ENCODE measurements around the gene KRTAP2-4. TPM values are rescaled to one million over a fixed set of nuclear protein-coding genes. Genes with fewer than 3 reads are reported as not detected.
"Not testable (repeated sequence)": the region's sequence is repeated elsewhere in the genome, so short reads cannot be mapped to it uniquely, and the experiment has no call there.

Gene KRTAP2-4
- total and polyA plus RNA-seq, 8 donors = not detected

- peak in 2 of 4 donors; percentile 2 to 28 for DNase-seq
- no peaks in the 10 kb centered on the region for H3K4me1 ChIP-seq
- intact Hi-C loops (cut with DNase I) = no loop called here
These were observed 30.4 kb upstream of the KRTAP2-4 start for GRCh38 chr17:41096055-41096454.

GRCh38 chr17:41088760-41089352, 23.2 kb upstream of the KRTAP2-4 start:
- DNase-seq; H3K27ac ChIP-seq; H3K27me3 ChIP-seq; intact Hi-C loops (cut with DNase I); H3K4me1 ChIP-seq; H3K36me3 ChIP-seq; ATAC-seq; H3K9me3 ChIP-seq; H3K4me3 ChIP-seq: not testable (repeated sequence)

More at GRCh38 chr17:41096055-41096454, 30.4 kb upstream of the KRTAP2-4 start:
- Histone ChIP-seq H3K9me3 (no peaks in the 10 kb centered on the region), H3K36me3 (no peaks in the 10 kb centered on the region), H3K4me3 (no peak overlapping the region), H3K27me3 (peaks cover 0 to 9% of the 10 kb centered on the region in 2 donors), H3K27ac (no peak overlapping the region)
- TF ChIP-seq CTCF (IDR thresholded peaks at IDR 0.05) = no peak
- peak; percentile 31 for ATAC-seq

GRCh38 chr17:41084100-41084856, 18.6 kb upstream of the KRTAP2-4 start, which contains the start of gene KRTAP4-7:
KRTAP4-7 (plus strand) TSS chr17:41084150; CDS start chr17:41084207, 57 bp downstream.
- H3K27me3 ChIP-seq; H3K4me1 ChIP-seq; H3K9me3 ChIP-seq; H3K4me3 ChIP-seq; ATAC-seq; DNase-seq; H3K36me3 ChIP-seq; intact Hi-C loops (cut with DNase I); H3K27ac ChIP-seq: not testable (repeated sequence)

- H3K27ac ChIP-seq; H3K4me1 ChIP-seq; DNase-seq; H3K4me3 ChIP-seq; H3K36me3 ChIP-seq; H3K9me3 ChIP-seq; H3K27me3 ChIP-seq; intact Hi-C loops (cut with DNase I): not testable (repeated sequence)
- ATAC-seq = peak; percentile 64
These were observed 17.7 kb upstream of the KRTAP2-4 start for GRCh38 chr17:41083427-41083826.

GRCh38 chr17:41082626-41083025, 16.9 kb upstream of the KRTAP2-4 start:
- no peak for ATAC-seq
- DNase-seq = no peak
- intact Hi-C loops (cut with DNase I) = no loop called here

GRCh38 chr17:41076788-41077187, 11.1 kb upstream of the KRTAP2-4 start:
- intact Hi-C loops (cut with DNase I) = no loop called here
- no peak for TF ChIP-seq CTCF (IDR thresholded peaks at IDR 0.05)
- Histone ChIP-seq H3K27me3 (peaks cover 0 to 5% of the 10 kb centered on the region in 2 donors), H3K4me1 (no peaks in the 10 kb centered on the region), H3K27ac (no peak overlapping the region), H3K9me3 (no peaks in the 10 kb centered on the region), H3K4me3 (no peak overlapping the region), H3K36me3 (no peaks in the 10 kb centered on the region)
- no peak for DNase-seq
- ATAC-seq = no peak

More at GRCh38 chr17:41082626-41083025, 16.9 kb upstream of the KRTAP2-4 start:
- H3K27me3 ChIP-seq = no peaks in the 10 kb centered on the region
- no peaks in the 10 kb centered on the region for H3K4me1 ChIP-seq
- H3K4me3 ChIP-seq = no peak overlapping the region
- H3K9me3 ChIP-seq = no peaks in the 10 kb centered on the region
- TF ChIP-seq CTCF (IDR thresholded peaks at IDR 0.05) = no peak
- H3K36me3 ChIP-seq = no peaks in the 10 kb centered on the region
- no peak overlapping the region for H3K27ac ChIP-seq
